Fibroblast of skin of right quadriceps (primary cell): ENCODE measurements around the gene VAT1L.

Experiments used
- DNase-seq: peaks from one replicate; pipeline ENCODE4 v3.0.0-alpha.2; 2013

The VAT1L gene, protein sequence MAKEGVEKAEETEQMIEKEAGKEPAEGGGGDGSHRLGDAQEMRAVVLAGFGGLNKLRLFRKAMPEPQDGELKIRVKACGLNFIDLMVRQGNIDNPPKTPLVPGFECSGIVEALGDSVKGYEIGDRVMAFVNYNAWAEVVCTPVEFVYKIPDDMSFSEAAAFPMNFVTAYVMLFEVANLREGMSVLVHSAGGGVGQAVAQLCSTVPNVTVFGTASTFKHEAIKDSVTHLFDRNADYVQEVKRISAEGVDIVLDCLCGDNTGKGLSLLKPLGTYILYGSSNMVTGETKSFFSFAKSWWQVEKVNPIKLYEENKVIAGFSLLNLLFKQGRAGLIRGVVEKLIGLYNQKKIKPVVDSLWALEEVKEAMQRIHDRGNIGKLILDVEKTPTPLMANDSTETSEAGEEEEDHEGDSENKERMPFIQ

DNA sequence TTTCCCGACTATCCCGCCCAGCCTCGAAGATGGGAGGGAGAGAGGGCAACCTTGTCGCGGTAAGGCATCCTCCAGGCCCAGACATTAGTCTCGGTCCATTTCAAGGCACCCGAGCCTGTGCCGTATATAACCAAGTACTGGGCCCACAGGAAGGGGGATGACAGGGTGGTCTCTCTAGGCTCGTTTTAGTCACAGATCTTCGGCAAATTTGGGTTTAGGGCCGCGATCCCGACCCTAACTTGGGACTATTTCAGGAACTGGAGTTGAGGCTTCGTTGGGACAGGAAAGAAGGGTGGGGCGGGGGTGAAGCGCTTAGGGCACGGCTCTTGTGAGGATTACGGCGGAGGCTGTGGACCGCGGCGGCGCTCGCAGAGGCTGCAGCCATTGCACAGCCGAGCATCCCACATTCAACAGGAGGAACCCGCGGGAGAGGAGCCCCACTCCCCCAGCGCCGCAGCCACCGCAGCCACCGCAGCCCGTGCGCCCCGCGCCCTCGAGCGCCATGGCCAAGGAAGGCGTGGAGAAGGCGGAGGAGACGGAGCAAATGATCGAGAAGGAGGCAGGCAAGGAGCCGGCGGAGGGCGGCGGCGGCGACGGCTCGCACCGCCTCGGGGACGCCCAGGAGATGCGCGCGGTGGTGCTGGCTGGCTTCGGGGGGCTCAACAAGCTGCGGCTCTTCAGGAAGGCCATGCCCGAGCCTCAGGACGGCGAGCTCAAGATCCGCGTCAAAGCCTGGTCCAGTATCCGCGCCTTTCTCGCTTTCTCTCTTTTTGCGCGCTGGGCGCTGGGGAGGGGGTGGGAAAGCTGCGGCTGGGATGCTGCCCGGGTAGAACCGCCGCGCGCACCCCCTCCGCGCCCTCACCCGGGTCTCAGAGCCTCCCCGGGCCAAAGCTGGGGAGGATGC, at the start of gene VAT1L:
Gene VAT1L (plus strand): TSS at position 384 of the 904 bp plus-strand sequence. CDS start 119 bp downstream, at position 503.
- DNase-seq: peak; percentile 59

DNA sequence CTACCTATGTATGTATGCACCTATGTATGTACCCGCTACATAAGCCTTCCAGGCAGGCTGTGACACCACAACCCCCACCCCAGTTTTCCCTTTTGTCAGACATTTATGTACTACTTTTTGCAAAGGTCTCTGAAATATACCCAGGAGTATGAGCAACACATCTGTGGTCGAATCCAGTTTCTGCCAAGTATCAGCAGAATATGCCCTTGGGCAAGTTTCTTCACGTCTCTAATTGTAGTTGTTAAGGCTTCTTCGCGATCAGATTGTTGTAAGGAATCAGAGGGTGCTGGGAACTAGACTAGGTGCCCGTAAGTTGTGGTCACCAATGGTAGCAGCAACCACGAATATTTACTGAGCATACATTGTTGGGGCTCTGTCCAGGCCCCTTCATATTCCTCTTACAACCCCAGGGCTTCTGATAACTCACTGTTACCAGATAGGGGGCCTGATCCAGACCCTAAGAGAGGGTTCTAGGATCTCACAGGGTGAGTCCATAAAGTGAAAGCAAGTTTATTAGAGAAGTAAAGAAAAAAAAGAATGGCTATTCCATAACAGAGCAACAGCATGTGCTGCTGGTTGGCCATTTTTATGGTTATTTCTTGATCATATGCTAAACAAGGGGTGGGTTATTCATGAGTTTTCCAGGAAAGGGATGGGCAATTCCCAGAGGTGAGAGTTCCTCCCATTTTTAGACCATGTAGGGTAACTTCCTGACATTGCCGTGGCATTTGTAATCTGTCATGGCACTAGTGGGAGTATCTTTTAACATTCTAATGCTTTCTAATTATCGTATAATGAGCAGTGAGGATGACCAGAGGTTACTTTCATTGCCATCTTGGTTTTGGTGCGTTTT, 49.4 kb upstream of the VAT1L start:
- DNase-seq: no peak

DNA sequence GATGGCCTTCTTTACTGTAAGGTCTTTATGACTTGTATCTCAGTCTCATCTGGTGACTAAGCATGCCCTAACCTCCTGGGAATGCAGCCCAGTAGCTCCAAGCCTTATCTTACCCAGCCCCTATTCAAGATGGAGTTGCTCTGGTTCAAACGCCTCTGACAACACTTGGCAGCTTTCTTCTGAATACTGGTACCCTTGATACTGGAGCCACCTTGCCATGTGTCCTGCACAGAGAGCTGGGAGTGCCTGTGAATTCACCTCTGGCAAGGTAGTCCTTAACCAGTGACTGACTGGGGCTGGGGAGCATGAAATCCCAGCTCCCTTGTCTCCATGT, 48.8 kb upstream of the VAT1L start:
- peak; percentile 14 for DNase-seq

DNA sequence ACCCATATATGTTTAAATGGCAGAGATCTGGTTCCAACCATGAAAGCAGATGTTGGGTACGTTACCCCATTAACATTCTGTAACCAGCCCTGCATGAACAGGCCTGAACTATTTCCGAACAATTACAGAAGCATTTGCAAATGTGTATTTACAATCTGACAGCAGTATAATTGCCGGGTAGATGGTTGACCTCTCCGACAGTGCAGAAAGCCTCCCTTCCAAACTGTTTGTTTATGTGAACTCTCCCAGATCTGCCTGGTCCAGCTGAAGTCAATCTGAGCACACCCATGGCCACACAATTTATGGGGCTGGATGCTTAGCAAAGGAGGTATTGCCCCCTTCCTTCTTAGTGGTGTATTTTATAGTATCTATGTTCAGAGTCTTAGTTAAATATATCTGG, 44.2 kb upstream of the VAT1L start:
- DNase-seq: no peak

DNA sequence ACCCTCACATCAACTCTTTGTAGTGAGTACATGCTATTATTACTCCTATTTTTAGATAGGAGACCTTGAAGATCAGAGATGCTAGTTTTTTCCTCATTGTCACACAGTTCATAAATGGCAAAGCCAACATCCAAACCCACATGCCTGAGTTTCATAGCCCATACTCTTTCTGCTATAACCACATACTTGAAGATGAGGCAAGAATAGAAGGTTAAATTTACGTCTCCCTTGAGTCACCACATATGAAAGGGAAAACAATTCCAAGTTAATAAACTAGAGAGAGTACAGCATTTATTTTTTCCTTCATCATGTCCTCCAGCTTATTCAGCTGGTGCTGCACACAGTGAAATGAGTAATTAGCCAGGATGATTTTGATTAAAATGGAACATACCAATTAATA, 42.4 kb upstream of the VAT1L start:
- DNase-seq: peak; percentile 23

DNA sequence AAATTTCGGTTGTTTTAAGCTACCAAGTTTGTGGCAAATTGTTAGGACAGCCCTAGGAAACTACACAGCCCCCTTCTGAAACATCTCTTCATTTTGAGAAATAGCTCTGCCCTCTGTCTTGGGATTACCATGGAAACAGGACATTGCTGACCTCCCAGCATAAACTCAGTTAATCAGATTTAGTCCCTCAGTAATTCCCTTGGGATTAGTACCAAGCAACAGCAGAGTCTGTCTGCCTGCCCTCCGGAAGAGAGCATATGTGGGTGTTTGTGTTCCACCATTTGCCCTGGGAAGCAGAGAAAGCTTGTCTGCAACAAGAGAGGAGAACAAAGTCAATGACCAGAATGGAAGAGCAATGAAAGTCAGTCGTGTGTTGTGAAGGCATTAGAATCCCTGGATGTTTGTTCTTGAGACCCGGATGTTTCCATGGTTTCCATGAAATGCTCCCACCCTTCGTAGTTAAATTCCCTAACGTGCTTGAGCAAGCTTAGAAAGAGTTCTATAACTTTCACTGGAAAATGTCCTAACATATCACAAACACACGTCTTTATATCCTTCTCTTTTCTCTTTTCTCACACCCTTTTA, 39.9 kb upstream of the VAT1L start:
- DNase-seq: no peak

DNA sequence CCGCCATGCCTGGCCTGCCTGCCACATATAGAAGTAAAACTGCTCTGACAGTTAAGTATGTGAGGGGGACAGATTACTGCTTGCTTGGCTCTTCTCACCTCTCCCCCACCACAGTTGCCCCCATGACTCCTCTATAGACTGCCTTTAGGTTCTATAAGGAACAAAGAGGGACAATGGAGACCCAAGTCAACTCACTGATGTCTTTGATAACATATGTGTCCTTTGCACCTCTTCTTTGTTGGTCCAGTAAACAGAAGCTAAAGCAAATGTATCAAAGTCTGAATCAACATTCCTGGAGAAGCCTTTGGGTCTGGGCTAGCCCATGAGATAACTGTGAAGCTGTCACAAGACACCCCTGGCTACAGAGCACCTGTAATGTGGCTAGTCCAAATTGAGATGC, 38.9 kb upstream of the VAT1L start:
- no peak for DNase-seq

DNA sequence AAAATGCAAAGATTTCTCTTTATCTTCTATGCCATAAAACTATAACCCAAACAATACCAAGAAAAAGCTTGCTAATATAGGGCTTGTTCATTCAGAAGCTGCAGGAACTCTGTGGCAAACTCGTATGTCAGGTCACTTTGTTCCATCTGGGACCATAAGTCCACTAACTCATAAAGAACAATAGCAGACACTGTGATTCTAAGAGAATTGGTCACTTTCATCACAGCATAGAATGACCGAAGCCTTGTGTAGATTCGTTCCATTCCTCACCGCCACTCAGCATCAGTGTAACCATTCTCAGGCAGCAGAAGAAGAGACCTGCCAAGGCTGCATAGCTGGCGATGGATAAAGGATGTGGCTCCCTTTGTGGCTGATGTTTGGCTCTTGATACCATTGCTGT, 30.3 kb upstream of the VAT1L start:
- DNase-seq: no peak

DNA sequence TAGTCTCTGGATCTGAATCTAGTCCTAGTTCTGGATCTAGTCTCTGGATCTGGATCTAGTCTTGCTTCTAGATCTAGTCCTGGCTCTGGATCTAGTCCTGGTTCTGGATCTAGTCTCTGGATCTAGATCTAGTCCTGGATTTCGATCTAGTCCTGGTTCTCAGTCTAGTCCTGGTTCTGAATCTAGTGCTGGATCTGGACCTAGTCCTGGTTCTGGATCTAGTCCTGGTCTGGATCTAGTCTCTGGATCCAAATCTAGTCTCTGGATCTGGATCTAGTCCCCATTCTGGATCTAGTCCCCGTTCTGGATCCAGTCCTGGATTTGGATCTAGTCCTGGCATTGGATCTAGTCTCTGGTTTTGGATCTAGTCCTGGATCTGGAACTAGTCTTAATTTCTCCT, 29.9 kb upstream of the VAT1L start:
- DNase-seq: no peak

DNA sequence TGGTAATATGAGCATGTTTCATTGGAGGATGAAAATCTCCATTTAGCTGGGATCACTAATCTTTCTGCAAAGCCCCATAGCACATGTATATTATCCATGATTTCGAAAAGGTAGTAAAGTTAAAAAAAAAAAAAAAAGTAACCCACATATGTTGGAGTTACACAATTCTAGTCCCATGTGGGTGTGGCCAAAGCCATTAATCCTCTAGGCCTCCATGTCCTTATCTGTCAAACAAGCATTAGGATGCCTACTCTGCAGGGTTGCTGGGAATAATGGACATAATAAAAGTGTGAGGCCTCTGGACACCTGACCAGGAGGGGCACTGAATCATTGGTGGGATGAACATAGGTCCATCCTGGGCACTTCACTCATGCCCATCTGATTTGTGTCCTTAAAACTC, 29.2 kb upstream of the VAT1L start:
- no peak for DNase-seq

DNA sequence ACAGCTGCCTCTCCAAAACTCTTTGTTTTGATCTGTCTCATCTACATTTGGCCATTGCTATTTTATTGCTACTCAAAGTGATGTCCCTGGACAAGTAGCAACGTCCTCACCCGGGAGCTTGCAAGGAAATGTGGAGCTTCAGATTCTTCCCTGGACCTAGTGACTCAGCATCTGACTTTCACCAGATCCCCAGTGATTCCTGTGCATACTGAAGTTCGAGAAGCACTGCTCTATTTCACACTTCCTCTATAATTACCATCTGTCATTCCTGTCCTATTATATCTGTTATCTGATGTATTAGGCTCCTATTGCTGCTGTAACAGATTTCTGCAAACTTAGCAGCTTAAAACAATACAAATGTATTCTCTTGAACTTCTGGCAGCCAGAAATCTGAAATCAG, 28.5 kb upstream of the VAT1L start:
- no peak for DNase-seq

DNA sequence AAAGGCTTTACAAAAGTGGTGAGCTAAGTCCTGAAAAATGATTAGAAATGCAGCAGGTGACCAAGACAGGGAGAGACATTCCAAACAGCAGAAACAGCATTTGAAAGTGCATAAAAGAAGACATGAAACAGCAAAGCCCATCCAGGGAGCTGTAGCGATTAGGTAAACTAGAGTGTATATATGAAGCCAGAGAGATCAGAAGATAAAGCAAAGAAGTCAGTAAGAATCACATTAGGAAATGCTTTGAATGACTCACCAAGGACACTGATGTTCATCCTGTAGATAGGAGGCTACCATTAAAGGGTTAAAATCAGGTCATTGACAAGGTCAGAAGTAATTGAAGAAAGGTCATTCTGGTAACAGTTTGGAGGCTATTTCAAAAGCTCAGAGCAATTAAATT, 27.6 kb upstream of the VAT1L start:
- peak; percentile 13 for DNase-seq

DNA sequence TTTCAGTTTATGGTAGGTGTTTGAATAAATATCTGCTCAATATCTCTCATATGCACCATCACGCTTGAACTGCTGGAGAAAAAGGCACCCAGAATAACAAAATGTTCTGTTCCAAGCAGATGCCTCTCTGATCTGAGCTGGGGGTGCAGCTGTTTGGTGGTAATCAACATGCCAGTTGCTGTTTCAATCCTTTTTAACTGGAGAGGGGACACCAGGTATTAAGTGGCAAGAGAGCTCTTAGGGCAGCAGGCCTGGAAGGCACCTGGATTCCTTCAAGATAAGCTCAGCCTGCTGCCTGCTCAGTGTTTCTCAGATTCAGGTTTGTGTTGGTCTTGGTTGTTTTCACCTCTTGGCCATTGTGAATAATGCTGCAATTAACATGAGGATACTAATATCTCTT, 27.2 kb upstream of the VAT1L start:
- DNase-seq: no peak

DNA sequence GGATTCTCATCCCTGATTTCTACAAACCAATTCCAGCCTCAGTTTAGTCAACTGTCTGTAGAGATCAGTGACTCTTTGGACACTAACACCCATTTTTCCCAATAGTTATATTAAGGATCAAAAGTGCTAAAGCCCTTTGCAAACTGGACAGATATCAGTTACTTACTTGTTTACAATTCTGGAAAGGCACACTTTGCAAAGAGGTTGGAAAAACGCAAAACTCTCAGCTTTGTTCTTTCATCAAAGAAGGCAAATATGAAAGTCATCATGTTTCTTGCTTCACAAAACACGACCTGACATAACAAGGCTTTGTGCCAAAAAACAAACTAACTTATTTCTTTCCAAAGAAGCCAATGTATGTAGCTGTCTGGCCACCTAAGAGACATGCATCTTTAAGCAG, 26.1 kb upstream of the VAT1L start:
- no peak for DNase-seq

DNA sequence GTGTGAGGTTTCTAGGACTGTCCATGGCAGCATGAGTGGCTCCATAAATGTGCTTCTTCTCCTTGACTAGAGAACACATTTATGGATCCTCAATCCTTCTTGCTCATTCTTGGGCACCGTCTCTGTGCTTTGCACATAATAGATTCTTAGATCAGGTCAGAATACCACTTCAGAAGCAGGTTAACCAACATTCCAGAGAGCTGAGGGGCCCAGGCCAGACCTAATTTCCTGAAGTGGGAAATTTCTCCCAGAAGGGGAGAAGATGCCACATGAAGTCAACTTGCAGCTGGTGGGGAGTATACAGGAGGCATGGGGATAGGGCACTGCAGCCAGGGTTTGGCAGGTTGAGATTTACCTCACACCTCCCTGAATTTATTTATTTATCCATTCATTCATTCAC, 24.4 kb upstream of the VAT1L start:
- no peak for DNase-seq

DNA sequence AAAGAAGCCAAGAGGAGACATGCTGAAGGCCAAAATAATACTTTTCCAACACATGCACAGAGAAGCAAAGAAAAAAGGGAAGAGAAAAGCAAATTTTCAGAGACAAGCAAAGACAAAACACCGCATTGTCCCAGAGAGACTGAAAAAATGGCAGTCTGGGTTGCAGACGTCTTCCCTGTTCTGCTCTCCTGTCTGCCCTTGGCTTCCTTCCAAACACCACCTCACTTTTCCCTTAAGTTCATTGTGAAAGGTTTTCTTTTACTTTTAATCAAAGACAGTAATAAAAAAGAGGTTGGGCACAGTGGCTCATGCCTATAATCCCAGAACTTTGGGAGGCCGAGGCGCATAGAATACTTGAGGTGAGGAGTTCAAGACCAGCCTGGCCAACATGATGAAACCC, 21.2 kb upstream of the VAT1L start:
- DNase-seq: no peak

DNA sequence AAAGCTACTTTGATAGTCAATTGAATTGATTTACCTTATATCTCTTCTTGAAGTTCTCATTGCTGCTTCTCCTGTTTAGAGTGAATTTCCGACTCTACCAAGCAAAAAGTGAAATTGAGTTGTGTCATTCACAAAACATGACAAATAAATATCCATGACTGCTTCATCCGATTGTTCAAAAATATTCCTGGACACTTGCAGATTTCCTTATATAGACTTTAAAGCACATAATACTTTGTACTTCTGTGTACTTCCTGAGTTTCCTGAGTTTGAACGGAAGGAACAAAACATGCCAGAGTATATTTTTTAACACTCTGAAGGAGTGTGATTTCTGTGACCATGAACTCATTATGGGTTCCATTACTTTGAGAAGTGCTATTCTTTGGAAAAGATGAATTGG, 20.5 kb upstream of the VAT1L start:
- DNase-seq: no peak

DNA sequence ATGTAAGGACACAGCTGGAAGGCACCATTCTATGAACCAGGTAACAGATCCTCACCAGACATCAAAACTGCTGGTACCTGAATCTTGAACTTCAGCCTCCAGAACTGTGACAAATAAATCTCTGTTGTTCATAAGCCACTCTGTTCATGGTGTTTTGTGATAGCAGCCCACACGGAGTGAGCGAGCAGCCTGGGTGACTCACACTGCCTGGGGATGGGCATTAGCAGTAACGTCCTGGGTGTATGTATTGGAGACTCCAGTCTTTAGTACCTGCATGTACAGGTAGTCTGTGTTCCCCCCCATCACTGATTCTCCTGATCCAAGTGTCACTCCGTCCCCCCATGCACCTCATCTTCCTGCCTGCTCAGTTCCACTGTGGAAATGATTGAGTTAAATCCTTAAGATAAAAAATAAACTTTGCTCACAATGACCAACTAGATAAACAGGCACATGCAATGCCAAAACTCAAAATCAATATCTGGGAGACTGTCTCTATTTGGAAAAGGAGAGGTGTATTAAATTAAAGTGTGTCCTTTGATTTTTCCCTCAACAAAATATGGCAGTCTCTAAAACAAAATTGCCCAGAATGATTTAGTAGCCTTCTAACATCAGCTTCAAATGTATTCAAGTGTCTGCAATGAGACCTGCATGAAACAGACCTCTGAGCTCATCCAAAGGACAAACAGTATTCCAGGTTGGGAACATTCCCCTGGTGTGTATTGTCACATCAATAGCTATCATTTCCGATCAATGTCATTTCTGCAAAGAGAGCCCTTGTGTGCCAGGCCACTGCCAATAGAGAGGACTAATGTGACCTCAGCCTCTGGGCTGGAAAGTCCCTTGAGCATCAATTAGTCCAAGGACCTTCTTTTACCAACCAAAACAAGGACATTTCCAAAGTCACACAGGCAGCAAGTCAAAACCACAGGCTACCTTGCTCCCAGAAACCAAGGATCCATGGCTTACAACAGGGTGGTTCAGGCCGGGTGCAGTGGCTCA, 12.2 kb upstream of the VAT1L start:
- no peak for DNase-seq

DNA sequence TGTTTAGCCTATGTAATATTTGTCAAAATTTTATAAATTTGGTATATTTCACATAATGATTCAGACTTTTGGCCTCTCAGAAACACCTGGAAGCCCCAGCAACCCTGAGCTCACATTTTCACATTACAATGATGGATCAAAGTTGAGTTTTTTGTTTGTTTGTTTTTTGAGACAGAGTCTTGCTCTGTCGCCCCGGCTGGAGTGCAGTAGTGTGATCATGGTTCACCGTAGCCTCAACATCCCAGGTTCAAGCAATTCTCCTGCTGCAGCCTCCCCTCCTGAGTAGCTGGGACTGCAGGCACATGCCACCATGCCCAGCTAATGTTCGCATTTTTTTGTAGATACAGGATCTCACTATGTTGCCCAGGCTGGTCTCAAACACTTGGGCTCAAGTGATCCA, 10.6 kb upstream of the VAT1L start:
- DNase-seq: no peak

DNA sequence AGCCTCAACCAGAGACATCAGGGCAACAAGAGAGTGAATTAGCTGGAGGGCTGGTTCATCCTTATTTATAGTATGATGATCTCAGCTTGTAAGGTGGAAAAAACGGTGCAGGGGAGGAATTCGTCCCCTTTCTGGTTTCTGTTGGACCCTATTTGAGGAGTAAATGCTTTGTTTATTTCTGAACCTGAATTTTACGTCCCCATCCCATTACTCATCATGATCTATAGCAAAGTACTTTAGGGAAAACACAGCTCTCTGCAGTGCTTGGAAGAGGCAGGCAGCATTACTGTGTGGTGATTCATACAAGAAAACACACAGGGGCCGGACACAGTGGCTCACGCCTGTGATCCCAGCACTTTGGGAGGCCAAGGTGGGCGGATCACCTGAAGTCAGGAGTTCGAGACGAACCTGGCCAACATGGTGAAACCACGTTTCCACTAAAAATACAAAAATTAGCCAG, 8.0 kb upstream of the VAT1L start:
- peak; percentile 96 for DNase-seq

DNA sequence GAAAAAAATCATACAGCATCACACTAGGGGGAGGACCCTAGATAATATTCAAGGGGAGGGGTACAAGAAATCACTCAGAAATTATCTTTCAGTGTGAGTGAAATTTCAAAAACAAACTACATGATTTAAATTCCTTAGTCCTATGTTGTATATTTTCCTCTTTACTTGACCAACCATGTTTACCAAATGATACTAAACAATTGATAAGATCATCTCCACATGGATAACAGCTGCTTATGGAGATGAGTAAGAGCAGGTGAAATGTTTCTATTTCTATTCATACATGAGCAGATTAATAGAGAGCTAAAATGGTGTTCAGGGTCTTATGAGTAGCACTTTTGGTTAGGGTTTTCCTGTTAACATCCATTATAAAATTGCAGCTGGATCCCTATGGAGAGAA, 7.3 kb upstream of the VAT1L start:
- no peak for DNase-seq

DNA sequence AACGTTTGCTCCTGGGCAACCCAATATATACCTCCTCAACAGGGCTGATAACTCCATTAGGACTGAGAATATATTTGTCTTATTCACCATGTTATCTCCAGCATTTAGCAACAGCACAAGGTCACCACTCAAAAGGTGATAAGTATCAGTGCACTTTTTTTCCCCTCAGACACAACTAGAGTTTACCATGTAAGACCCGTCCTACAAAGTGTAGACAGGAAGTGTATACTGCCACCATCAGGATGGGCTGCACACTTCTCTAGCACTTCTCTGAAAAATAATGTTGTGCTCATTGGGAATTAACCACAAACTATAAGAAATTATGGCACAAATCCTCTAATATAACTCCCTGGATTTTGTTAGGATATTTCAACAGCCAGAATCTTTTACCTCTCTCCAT, 5.7 kb upstream of the VAT1L start:
- no peak for DNase-seq
